Ishikawa (cell line): Measurements from ENCODE around the gene IRX3.

Source experiments
- CEBPB ChIP-seq: IDR thresholded peaks from 2 replicates; pipeline ENCODE4 v1.6.1; 2012
- CREB1 ChIP-seq: IDR thresholded peaks from 2 replicates; pipeline ENCODE4 v1.6.1; 2012; ENCODE audit warnings: low read depth
- EGR1 ChIP-seq: IDR thresholded peaks from 2 replicates; pipeline ENCODE4 v1.6.1; 2012
- EP300 ChIP-seq: IDR thresholded peaks from 2 replicates; pipeline ENCODE4 v1.6.1; 2012; ENCODE audit warnings: borderline replicate concordance
- FOXM1 ChIP-seq: IDR thresholded peaks from 2 replicates; pipeline ENCODE4 v1.6.1; 2012; ENCODE audit warnings: low read depth, borderline replicate concordance
- NFIC ChIP-seq: IDR thresholded peaks from 2 replicates; pipeline ENCODE4 v1.6.1; 2012
- RAD21 ChIP-seq: IDR thresholded peaks from 2 replicates; pipeline ENCODE4 v1.6.1; 2012; ENCODE audit warnings: low read depth
- TAF1 ChIP-seq: IDR thresholded peaks from 2 replicates; pipeline ENCODE4 v1.6.1; 2012; ENCODE audit warnings: low read depth, mild to moderate bottlenecking
- TCF12 ChIP-seq: IDR thresholded peaks from 2 replicates; pipeline ENCODE4 v1.6.1; 2012; ENCODE audit warnings: low read depth
- TEAD4 ChIP-seq: IDR thresholded peaks from 2 replicates; pipeline ENCODE4 v1.6.1; 2012
- YY1 ChIP-seq: IDR thresholded peaks from 2 replicates; pipeline ENCODE4 v1.6.1; 2012; ENCODE audit warnings: low read depth
- ZBTB7A ChIP-seq: IDR thresholded peaks from 2 replicates; pipeline ENCODE4 v1.6.1; 2012; ENCODE audit warnings: low read depth
- TF ChIP-seq, protein P1 (sequence below): IDR thresholded peaks from 2 replicates; pipeline ENCODE4 v1.6.1; 2012; ENCODE audit warnings: low read depth, mild to moderate bottlenecking
- TF ChIP-seq, protein P2 (sequence below): IDR thresholded peaks from 2 replicates; pipeline ENCODE4 v1.6.1; 2012
- TF ChIP-seq, protein P3 (sequence below): IDR thresholded peaks from 2 replicates; pipeline ENCODE4 v1.6.1; 2012

The IRX3 gene

DNA sequence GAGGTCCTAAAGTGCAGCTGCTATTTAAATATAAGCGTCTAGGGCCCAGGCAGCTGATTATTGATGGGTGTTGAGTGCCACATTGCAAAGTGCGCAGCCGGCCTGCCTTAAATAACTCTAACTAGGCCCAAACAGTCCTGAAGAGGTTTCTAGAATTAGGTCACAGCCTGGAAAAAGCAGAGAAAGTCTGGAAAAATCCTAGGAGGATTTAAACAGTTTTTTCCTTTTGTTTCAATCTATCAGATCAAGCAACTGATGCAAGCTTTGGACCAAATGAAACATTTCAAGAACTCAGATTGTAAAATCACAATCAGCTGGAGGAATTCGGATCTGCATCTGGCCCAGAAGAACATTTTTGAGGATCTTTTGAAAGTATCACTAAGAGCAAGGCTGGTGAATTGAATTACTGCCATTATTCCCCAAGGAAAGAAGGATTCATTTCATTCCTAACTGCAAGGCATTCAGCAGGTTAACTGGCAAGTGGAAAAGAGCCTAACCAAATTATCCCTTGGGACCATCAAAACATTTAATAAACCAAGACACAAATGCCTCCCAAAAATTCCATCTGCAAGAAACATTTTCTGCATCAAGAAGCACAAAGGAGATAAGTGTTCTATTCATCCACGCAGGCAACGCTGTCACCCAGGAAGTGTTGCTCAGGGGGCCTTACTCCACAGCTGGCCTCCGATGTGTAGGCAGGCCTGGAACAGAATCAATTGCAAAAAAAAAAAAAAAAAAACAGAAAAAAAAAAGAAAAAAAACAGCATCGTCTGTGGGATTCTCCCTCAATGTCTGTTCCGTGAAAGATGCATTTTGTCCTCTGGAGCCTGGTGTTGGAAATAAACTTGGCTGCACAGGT, 46.1 kb downstream of the IRX3 start:
- TF ChIP-seq TAF1 (no peak), EGR1 (no peak), ZBTB7A (no peak)
- TF ChIP-seq, protein P1, sequence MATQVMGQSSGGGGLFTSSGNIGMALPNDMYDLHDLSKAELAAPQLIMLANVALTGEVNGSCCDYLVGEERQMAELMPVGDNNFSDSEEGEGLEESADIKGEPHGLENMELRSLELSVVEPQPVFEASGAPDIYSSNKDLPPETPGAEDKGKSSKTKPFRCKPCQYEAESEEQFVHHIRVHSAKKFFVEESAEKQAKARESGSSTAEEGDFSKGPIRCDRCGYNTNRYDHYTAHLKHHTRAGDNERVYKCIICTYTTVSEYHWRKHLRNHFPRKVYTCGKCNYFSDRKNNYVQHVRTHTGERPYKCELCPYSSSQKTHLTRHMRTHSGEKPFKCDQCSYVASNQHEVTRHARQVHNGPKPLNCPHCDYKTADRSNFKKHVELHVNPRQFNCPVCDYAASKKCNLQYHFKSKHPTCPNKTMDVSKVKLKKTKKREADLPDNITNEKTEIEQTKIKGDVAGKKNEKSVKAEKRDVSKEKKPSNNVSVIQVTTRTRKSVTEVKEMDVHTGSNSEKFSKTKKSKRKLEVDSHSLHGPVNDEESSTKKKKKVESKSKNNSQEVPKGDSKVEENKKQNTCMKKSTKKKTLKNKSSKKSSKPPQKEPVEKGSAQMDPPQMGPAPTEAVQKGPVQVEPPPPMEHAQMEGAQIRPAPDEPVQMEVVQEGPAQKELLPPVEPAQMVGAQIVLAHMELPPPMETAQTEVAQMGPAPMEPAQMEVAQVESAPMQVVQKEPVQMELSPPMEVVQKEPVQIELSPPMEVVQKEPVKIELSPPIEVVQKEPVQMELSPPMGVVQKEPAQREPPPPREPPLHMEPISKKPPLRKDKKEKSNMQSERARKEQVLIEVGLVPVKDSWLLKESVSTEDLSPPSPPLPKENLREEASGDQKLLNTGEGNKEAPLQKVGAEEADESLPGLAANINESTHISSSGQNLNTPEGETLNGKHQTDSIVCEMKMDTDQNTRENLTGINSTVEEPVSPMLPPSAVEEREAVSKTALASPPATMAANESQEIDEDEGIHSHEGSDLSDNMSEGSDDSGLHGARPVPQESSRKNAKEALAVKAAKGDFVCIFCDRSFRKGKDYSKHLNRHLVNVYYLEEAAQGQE: no peak

DNA sequence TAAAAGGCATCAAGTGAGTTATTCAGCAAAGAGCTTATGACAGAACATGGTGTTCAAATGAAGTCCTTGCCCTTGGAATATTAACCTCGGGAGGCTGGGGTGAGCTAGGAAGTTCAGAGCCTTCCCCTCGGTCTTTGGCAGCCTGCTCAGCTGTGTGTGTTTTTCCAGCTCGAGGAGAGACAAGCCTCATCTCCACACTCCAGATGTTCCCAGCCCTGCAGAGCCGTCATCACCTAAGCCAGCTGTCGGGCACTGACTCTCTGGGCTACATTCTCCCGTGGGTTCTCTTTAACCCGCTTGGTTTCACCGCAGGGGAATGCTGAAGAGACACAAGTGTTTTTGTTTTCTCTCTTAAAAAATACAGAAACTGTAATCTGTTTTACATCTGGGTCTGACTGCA, 47.1 kb downstream of the IRX3 start:
- TF ChIP-seq CEBPB: no peak
- no peak for TF ChIP-seq YY1
- no peak for TF ChIP-seq TCF12
- TF ChIP-seq CREB1: no peak
- TF ChIP-seq, protein P2, sequence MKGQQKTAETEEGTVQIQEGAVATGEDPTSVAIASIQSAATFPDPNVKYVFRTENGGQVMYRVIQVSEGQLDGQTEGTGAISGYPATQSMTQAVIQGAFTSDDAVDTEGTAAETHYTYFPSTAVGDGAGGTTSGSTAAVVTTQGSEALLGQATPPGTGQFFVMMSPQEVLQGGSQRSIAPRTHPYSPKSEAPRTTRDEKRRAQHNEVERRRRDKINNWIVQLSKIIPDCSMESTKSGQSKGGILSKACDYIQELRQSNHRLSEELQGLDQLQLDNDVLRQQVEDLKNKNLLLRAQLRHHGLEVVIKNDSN: no peak
- no peak for TF ChIP-seq EP300
- TF ChIP-seq TEAD4: no peak
- TF ChIP-seq, protein P1: no peak
- TF ChIP-seq ZBTB7A: no peak
- no peak for TF ChIP-seq NFIC
- TF ChIP-seq, protein P3, sequence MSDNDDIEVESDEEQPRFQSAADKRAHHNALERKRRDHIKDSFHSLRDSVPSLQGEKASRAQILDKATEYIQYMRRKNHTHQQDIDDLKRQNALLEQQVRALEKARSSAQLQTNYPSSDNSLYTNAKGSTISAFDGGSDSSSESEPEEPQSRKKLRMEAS: no peak

DNA sequence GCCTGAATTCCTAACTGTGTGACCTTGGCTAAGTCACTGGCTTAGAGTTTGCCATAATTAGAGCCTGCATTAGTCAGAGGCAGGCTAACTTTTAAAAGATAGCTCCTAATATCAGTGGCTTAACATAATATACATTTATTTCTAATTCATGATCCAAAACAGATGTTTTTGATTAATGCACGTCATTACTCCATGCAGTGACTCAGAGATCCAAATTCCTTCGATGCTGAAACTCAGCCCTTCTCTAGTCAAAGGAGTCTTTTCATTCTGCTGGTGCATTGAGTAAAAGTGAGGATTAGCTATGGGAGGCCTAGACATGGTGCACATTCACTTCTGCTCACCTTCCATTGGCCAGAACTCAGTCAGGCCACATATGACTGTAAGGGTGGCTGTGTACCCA, 49.8 kb downstream of the IRX3 start:
- TF ChIP-seq EGR1 (no peak), TCF12 (no peak), CREB1 (no peak), YY1 (no peak), CEBPB (no peak), TAF1 (no peak), EP300 (no peak), FOXM1 (no peak), NFIC (no peak), ZBTB7A (no peak), TEAD4 (no peak), RAD21 (no peak)
- TF ChIP-seq, protein P2: no peak
- TF ChIP-seq, protein P1: no peak
- TF ChIP-seq, protein P3: no peak

DNA sequence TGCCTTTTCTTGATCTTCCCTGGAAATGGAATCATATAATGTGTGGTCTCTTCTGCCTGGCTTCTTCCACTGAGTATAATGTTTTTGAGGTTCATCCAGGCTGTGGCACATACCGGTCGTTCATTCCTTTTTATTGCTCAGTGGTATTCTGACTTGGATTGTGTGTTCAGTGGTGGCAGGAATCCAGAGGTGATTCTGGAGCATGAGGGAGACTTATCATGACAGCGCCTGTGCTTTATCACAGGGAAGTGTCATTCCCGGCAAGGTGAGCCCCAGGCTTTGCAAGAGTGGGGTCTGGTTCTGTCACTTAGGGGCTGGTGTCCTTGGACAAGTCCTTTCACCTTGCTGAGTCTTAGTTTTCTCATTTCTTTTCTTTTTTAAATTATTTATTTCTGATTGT, 53.0 kb downstream of the IRX3 start:
- TF ChIP-seq, protein P3: no peak
- no peak for TF ChIP-seq CREB1
- TF ChIP-seq NFIC: no peak
- TF ChIP-seq, protein P2: no peak
- TF ChIP-seq TEAD4: no peak
- TF ChIP-seq RAD21: no peak
- no peak for TF ChIP-seq YY1
- no peak for TF ChIP-seq TAF1
- TF ChIP-seq FOXM1: no peak
- no peak for TF ChIP-seq EP300
- TF ChIP-seq, protein P1: no peak
- no peak for TF ChIP-seq CEBPB
- TF ChIP-seq EGR1: no peak
- TF ChIP-seq TCF12: no peak
- no peak for TF ChIP-seq ZBTB7A
